A549 (cell line): ENCODE measurements around the gene FKTN. TPM values are rescaled to one million over a fixed set of nuclear protein-coding genes. Genes with fewer than 3 reads are reported as not detected.

Source experiments
- ATAC-seq, 2 experiments: fragments of 200-7000 bp in 1 of 2; fragments of >200 bp in 1 of 2; cut with Nextera tagmentation in 1 of 2; cut with Tn5 transposase in 1 of 2; 3 replicates each; pipeline versions ENCODE4 v1.8.0 to v1.9.1; 2018 to 2020; ENCODE audit warnings: mild to moderate bottlenecking in 1 of 2, moderate library complexity in 1 of 2
- CTCF ChIA-PET: fragments of 300-600 bp; sonication (Branson Sonifier 250); formaldehyde crosslinking; extraction: SDS; loops from one replicate; lab custom pipeline; 2021; ENCODE audit warnings: antibody characterized with exemption, inconsistent platforms; lab: Yijun Ruan, JAX
- POLR2A ChIA-PET: fragments of 350-600 bp; formaldehyde crosslinking; extraction: SDS; loops from one replicate; lab custom pipeline; 2021; ENCODE audit warnings: antibody characterized with exemption, inconsistent platforms; lab: Yijun Ruan, JAX
- DNase-seq, 2 experiments: peaks; one replicate each; pipeline versions ENCODE4 v3.0.0 to v3.0.0-alpha.2; 2011 to 2016; ENCODE audit warnings: low read depth in 1 of 2, low spot score in 1 of 2
- FAIRE-seq: peaks from 2 replicates; lab custom pipeline; 2011; peaks lifted over from hg19 to GRCh38; lab: Jason Lieb, UNC
- H3K27ac ChIP-seq, 2 experiments: fragments of >200 bp; sonication (Bioruptor Twin); formaldehyde crosslinking; 3 replicates each; pipeline ENCODE4 v1.5.1; 2016 to 2017
- H3K4me1 ChIP-seq: fragments of >200 bp; sonication (Bioruptor Twin); formaldehyde crosslinking; 3 replicates; pipeline ENCODE4 v1.6.1; 2016
- H3K4me2 ChIP-seq: fragments of >200 bp; sonication (Bioruptor Twin); formaldehyde crosslinking; 3 replicates; pipeline ENCODE4 v1.6.1; 2016
- H3K4me3 ChIP-seq: fragments of >200 bp; sonication (Bioruptor Twin); formaldehyde crosslinking; 3 replicates; pipeline ENCODE4 v1.5.1; 2016
- H3K9me3 ChIP-seq: fragments of >200 bp; sonication (Bioruptor Twin); formaldehyde crosslinking; 3 replicates; pipeline ENCODE4 v1.6.1; 2016
- CHD4 ChIP-seq: fragments of 200-600 bp; sonication (generic); IDR thresholded peaks from 2 replicates; pipeline ENCODE4 v1.6.1; 2016; ENCODE audit warnings: antibody characterized with exemption, mild to moderate bottlenecking, borderline replicate concordance
- CTCF ChIP-seq: fragments of >200 bp; sonication (Bioruptor Twin); formaldehyde crosslinking; IDR thresholded peaks from 3 replicates; pipeline ENCODE4 v1.5.1; 2016
- EP300 ChIP-seq, 2 experiments: fragments of >200 bp; sonication (Bioruptor Twin); formaldehyde crosslinking; IDR thresholded peaks; 2 replicates in 1 of 2; 3 replicates in 1 of 2; pipeline ENCODE4 v1.6.1; 2016 to 2017
- FOSB ChIP-seq: fragments of 250-450 bp; sonication (Bioruptor Pico); IDR thresholded peaks from 2 replicates; pipeline ENCODE4 v1.5.0; 2020; ENCODE audit warnings: mild to moderate bottlenecking, moderate library complexity
- HOXB5 ChIP-seq: fragments of 250-450 bp; sonication (Bioruptor Pico); IDR thresholded peaks from 2 replicates; pipeline ENCODE4 v1.5.0; 2020; ENCODE audit warnings: mild to moderate bottlenecking, moderate library complexity
- JUNB ChIP-seq: fragments of >200 bp; sonication (Bioruptor Twin); formaldehyde crosslinking; IDR thresholded peaks from 2 replicates; pipeline ENCODE4 v1.6.1; 2016
- NPAS2 ChIP-seq: fragments of 250-450 bp; sonication (Bioruptor Pico); IDR thresholded peaks from 2 replicates; pipeline ENCODE4 v1.8.0; 2022; ENCODE audit warnings: mild to moderate bottlenecking, moderate library complexity, borderline replicate concordance
- NR3C1 ChIP-seq: fragments of >200 bp; sonication (Bioruptor Twin); formaldehyde crosslinking; IDR thresholded peaks from 3 replicates; pipeline ENCODE4 v1.6.1; 2017
- PHF8 ChIP-seq: fragments of 200-600 bp; sonication (generic); IDR thresholded peaks from 2 replicates; pipeline ENCODE4 v1.6.1; 2016; ENCODE audit warnings: low read depth, mild to moderate bottlenecking, antibody characterized with exemption, moderate library complexity, borderline replicate concordance
- POLR2A ChIP-seq: IDR thresholded peaks from 2 replicates; pipeline ENCODE4 v1.6.1; 2012; ENCODE audit warnings: mild to moderate bottlenecking, low read length
- POLR2AphosphoS2 ChIP-seq: conservative IDR thresholded peaks from 2 replicates; pipeline ENCODE4 v1.6.1; 2012; ENCODE audit warnings: low read length, improper control_type of control experiment, inconsistent platforms
- RCOR1 ChIP-seq: fragments of 150-350 bp; IDR thresholded peaks from 2 replicates; pipeline ENCODE4 v1.6.1; 2014; ENCODE audit warnings: antibody characterized with exemption, low read length, low read depth
- SREBF2 ChIP-seq: fragments of 450-650 bp; IDR thresholded peaks from 2 replicates; pipeline ENCODE4 v1.6.1; 2014; ENCODE audit warnings: mild to moderate bottlenecking, moderate library complexity
- TP53 ChIP-seq: fragments of 250-450 bp; sonication (Bioruptor Pico); IDR thresholded peaks from 2 replicates; pipeline ENCODE4 v1.5.0; 2021; ENCODE audit warnings: mild to moderate bottlenecking, moderate library complexity
- ZC3H11A ChIP-seq: fragments of 450-650 bp; IDR thresholded peaks from 2 replicates; pipeline ENCODE4 v1.6.1; 2014; ENCODE audit warnings: antibody characterized with exemption, mild to moderate bottlenecking
- ZFP36 ChIP-seq: fragments of 450-650 bp; IDR thresholded peaks from 2 replicates; pipeline ENCODE4 v1.6.1; 2014; ENCODE audit warnings: borderline replicate concordance; ENCODE audit not compliant: partially characterized antibody
- ZNF302 ChIP-seq: fragments of 250-450 bp; sonication (Bioruptor Pico); IDR thresholded peaks from 2 replicates; pipeline ENCODE4 v1.9.0; 2021; ENCODE audit warnings: inconsistent platforms, mild to moderate bottlenecking, moderate library complexity
- WGBS: methylation state at CpG from one replicate; pipeline ENCODE4 v1.1.6; 2017; ENCODE audit errors: missing lambda C conversion rate; 5-methylcytosine and 5-hydroxymethylcytosine counted together
- polyA plus RNA-seq, 4 experiments: library from polyadenylated mRNA; depleted of rRNA in 3 of 4; stranded (reverse); fragments of >200 nt; fragmentation: RNase III in 1 of 4; extraction: RNeasy Plus Mini Kit Qiagen cat#74134 plus additional on column Dnase treatment in 1 of 4; gene quantifications; 2 replicates in 3 of 4; 3 replicates in 1 of 4; pipeline ENCODE4 v1.2.3, GENCODE V29; 2011 to 2017
- TF ChIP-seq, protein P1 (sequence below): fragments of 250-450 bp; sonication (Bioruptor Pico); IDR thresholded peaks from 2 replicates; pipeline ENCODE4 v1.5.0; 2021; ENCODE audit warnings: mild to moderate bottlenecking, moderate library complexity, borderline replicate concordance
- TF ChIP-seq, protein P2 (sequence below): fragments of 150-350 bp; IDR thresholded peaks from 2 replicates; pipeline ENCODE4 v1.6.1; 2014; ENCODE audit warnings: low read depth, mild to moderate bottlenecking, low read length

The FKTN gene
- polyA plus RNA-seq, 2 of the 4 experiments (the other 2 are of a cell fraction): 10.3 to 21.0 TPM

GRCh38 chr9:105658351-105658750 lies 100.4 kb downstream of the FKTN start:
- H3K27ac ChIP-seq: no peak overlapping the region
- H3K4me1 ChIP-seq: 0 out of 3 replicates have a peak, but pooled peaks cover 3% of the 10 kb centered on the region
- WGBS: 82% methylated on average over 2 of the region's 2 CpGs
- H3K4me2 ChIP-seq: no peak overlapping the region
- ATAC-seq (no peak), DNase-seq (no peak), FAIRE-seq (no peak)
- no peak for TF ChIP-seq HOXB5 (CRISPR knock-in tag)
- no peak for TF ChIP-seq ZFP36
- H3K9me3 ChIP-seq: no peaks in the 10 kb centered on the region
- no peak overlapping the region for H3K4me3 ChIP-seq
- CTCF ChIA-PET: no interaction called here
- POLR2A ChIA-PET: no interaction called here

DNA sequence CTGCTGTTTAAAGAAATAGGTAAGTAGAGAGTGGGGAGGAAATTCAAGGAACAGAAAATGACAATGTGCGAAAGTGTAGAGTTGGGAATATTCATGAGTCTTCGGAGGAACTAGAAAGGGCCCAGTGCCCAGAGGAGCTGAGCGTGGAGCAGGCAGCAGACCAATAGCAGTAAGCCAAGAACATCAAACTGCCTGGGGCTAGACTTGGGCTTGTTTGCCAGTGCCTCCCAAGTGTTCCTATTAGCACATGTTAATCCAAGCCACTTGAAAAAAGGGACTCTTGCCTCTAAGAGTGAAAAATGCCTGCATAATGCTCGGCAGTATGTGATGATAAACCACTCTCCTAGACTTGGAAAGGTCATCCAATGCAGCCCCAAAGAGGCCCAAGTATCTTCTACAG lies 103.1 kb downstream of the FKTN start:
- CTCF ChIA-PET: no interaction called here
- Histone ChIP-seq H3K9me3 (no peaks in the 10 kb centered on the region), H3K4me3 (no peak overlapping the region), H3K27ac (no peak overlapping the region), H3K4me1 (no peaks in the 10 kb centered on the region), H3K4me2 (no peak overlapping the region)
- FAIRE-seq (no peak), ATAC-seq (no peak), DNase-seq (no peak)
- POLR2A ChIA-PET: no interaction called here
- TF ChIP-seq ZNF302 (CRISPR knock-in tag) (no peak), CHD4 (no peak), NR3C1 (no peak), POLR2A (no peak), PHF8 (no peak)
- TF ChIP-seq, protein P1, sequence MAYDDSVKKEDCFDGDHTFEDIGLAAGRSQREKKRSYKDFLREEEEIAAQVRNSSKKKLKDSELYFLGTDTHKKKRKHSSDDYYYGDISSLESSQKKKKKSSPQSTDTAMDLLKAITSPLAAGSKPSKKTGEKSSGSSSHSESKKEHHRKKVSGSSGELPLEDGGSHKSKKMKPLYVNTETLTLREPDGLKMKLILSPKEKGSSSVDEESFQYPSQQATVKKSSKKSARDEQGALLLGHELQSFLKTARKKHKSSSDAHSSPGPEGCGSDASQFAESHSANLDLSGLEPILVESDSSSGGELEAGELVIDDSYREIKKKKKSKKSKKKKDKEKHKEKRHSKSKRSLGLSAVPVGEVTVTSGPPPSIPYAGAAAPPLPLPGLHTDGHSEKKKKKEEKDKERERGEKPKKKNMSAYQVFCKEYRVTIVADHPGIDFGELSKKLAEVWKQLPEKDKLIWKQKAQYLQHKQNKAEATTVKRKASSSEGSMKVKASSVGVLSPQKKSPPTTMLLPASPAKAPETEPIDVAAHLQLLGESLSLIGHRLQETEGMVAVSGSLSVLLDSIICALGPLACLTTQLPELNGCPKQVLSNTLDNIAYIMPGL: no peak
- 76% methylated on average over 4 of the region's 4 CpGs for WGBS

DNA sequence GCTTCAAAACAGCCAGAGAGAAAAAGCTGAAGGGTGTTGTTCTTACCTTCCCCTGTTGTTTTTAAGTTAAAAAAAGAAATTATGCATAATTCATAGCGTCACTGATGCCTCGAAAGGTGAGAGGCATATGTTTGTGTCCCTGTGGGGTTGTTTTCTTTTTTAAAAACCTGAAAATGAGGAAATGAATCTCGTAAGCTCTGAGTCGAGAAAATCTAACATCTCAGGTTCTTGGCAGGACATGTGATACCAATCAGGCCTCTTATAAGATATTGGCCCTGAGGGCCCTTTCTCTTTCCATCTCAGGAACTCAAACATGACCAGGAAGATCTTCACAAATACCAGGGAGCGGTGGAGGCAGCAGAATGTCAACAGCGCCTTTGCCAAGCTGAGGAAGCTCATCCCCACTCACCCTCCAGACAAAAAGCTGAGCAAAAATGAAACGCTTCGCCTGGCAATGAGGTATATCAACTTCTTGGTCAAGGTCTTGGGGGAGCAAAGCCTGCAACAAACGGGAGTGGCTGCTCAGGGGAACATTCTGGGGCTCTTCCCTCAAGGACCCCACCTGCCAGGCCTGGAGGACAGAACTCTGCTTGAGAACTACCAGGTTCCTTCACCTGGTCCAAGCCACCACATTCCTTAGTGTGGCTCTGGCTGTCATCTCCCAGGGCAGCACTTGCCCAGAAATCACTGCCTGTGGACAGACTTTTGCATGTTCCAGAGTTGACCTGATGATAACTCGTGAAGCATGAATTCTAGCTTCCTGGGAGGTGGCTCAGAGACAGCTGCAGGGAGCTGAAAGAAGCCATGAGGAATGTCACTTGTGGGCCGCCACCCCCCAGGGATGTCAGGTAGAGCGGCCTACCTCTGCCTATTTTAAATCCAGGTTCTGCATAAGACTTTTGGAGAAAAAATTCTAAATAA lies 104.5 kb downstream of the FKTN start, which contains the start of gene TAL2:
Gene TAL2, plus strand, starts transcription at position 274 of the 921 bp plus-strand sequence. Its CDS starts 40 bp downstream, at position 314.
- no peak for ATAC-seq
- FAIRE-seq: no peak
- no peak for DNase-seq
- ChIA-PET CTCF (no interaction called here), POLR2A (no interaction called here)
- Histone ChIP-seq H3K9me3 (no peaks in the 10 kb centered on the region), H3K27ac (no peak within 1 kb of the TSS), H3K4me2 (no peak within 1 kb of the TSS), H3K4me3 (no peak within 1 kb of the TSS), H3K4me1 (no peaks in the 10 kb centered on the region)
- TF ChIP-seq ZC3H11A (no peak), RCOR1 (no peak), NPAS2 (CRISPR knock-in tag) (no peak), EP300 (IDR thresholded peaks at IDR 0.05) (no peak), FOSB (CRISPR knock-in tag) (no peak), POLR2AphosphoS2 (no peak), CTCF (no peak), JUNB (no peak), SREBF2 (no peak), TP53 (CRISPR knock-in tag) (no peak)
- TF ChIP-seq, protein P2, sequence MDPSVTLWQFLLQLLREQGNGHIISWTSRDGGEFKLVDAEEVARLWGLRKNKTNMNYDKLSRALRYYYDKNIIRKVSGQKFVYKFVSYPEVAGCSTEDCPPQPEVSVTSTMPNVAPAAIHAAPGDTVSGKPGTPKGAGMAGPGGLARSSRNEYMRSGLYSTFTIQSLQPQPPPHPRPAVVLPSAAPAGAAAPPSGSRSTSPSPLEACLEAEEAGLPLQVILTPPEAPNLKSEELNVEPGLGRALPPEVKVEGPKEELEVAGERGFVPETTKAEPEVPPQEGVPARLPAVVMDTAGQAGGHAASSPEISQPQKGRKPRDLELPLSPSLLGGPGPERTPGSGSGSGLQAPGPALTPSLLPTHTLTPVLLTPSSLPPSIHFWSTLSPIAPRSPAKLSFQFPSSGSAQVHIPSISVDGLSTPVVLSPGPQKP: no peak
- WGBS: 67% methylated on average over 12 of the region's 12 CpGs
